Measurements from ENCODE around the gene TRIM40.

TRIM40 gene

GRCh38 chr6:30097902-30098768, 37.8 kb upstream of the TRIM40 start:
- no peak for DNase-seq
- no peaks in the 10 kb centered on the region for H3K79me2 ChIP-seq (ENCODE audit: low read length)
- no peak for TF ChIP-seq CTCF (IDR thresholded peaks at IDR 0.05; ENCODE audit: low read length)
- TF ChIP-seq EZH2 (optimal IDR thresholded peaks at IDR 0.05; ENCODE audit: low read depth, low read length) = no peak
- TF ChIP-seq EZH2phosphoT487 (IDR thresholded peaks at IDR 0.05; ENCODE audit: low read length) = no peak
- no peak overlapping the region for H3K9ac ChIP-seq (ENCODE audit: low read length)
- H3K9me2 ChIP-seq (replicated peaks; ENCODE audit: insufficient read depth, low read length) = no peaks in the 10 kb centered on the region
- H3K27ac ChIP-seq (ENCODE audit: low read length) = no peak overlapping the region
- H2AFZ ChIP-seq (ENCODE audit: low read length) = no peak overlapping the region
- H3K4me1 ChIP-seq (ENCODE audit: low read length) = peaks cover 15% of the 10 kb centered on the region
- H3K4me3 ChIP-seq (ENCODE audit: low read length) = no peak overlapping the region
- H3K9me3 ChIP-seq (replicated peaks; ENCODE audit: insufficient read depth, low read length) = no peaks in the 10 kb centered on the region
- H4K20me1 ChIP-seq (ENCODE audit: insufficient read depth, low read length) = no peaks in the 10 kb centered on the region
- no peaks in the 10 kb centered on the region for H3K36me3 ChIP-seq (replicated peaks; ENCODE audit: insufficient read depth, low read length)
- peaks cover 15% of the 10 kb centered on the region for H3F3A ChIP-seq (ENCODE audit: insufficient read depth, low read length)
- peaks cover 53% of the 10 kb centered on the region for H3K27me3 ChIP-seq (replicated peaks; ENCODE audit: insufficient read depth, low read length)
- no peak overlapping the region for H3K4me2 ChIP-seq (ENCODE audit: low read depth, low read length)

GRCh38 chr6:30100154-30100553, 35.8 kb upstream of the TRIM40 start:
- peaks cover 15% of the 10 kb centered on the region for H3K4me1 ChIP-seq (ENCODE audit: low read length)
- TF ChIP-seq EZH2phosphoT487 (IDR thresholded peaks at IDR 0.05; ENCODE audit: low read length) (no peak), CTCF (IDR thresholded peaks at IDR 0.05; ENCODE audit: low read length) (no peak), EZH2 (optimal IDR thresholded peaks at IDR 0.05; ENCODE audit: low read depth, low read length) (no peak)
- no peaks in the 10 kb centered on the region for H3K9me3 ChIP-seq (replicated peaks; ENCODE audit: insufficient read depth, low read length)
- no peak overlapping the region for H3K27ac ChIP-seq (ENCODE audit: low read length)
- no peak for DNase-seq
- H3K9me2 ChIP-seq (replicated peaks; ENCODE audit: insufficient read depth, low read length) = no peaks in the 10 kb centered on the region
- no peak overlapping the region for H2AFZ ChIP-seq (ENCODE audit: low read length)
- peaks cover 47% of the 10 kb centered on the region for H3K27me3 ChIP-seq (replicated peaks; ENCODE audit: insufficient read depth, low read length)
- H4K20me1 ChIP-seq (ENCODE audit: insufficient read depth, low read length) = no peaks in the 10 kb centered on the region
- peaks cover 15% of the 10 kb centered on the region for H3F3A ChIP-seq (ENCODE audit: insufficient read depth, low read length)
- no peaks in the 10 kb centered on the region for H3K36me3 ChIP-seq (replicated peaks; ENCODE audit: insufficient read depth, low read length)
- H3K4me2 ChIP-seq (ENCODE audit: low read depth, low read length) = peak overlapping the region; percentile 100
- no peak overlapping the region for H3K4me3 ChIP-seq (ENCODE audit: low read length)
- H3K9ac ChIP-seq (ENCODE audit: low read length) = no peak overlapping the region
- H3K79me2 ChIP-seq (ENCODE audit: low read length) = no peaks in the 10 kb centered on the region

GRCh38 chr6:30100585-30101443, 35.1 kb upstream of the TRIM40 start:
- Histone ChIP-seq H3K27ac (ENCODE audit: low read length) (no peak overlapping the region), H3K36me3 (replicated peaks; ENCODE audit: insufficient read depth, low read length) (no peaks in the 10 kb centered on the region), H3F3A (ENCODE audit: insufficient read depth, low read length) (peaks cover 15% of the 10 kb centered on the region), H3K27me3 (replicated peaks; ENCODE audit: insufficient read depth, low read length) (peaks cover 47% of the 10 kb centered on the region), H3K4me1 (ENCODE audit: low read length) (peaks cover 15% of the 10 kb centered on the region), H2AFZ (ENCODE audit: low read length) (peak overlapping the region; percentile 94), H4K20me1 (ENCODE audit: insufficient read depth, low read length) (no peaks in the 10 kb centered on the region), H3K9ac (ENCODE audit: low read length) (peak overlapping the region; percentile 21; the same call in 1 of the 2 replicates), H3K79me2 (ENCODE audit: low read length) (no peaks in the 10 kb centered on the region), H3K9me3 (replicated peaks; ENCODE audit: insufficient read depth, low read length) (no peaks in the 10 kb centered on the region), H3K4me2 (ENCODE audit: low read depth, low read length) (peak overlapping the region; percentile 100), H3K4me3 (ENCODE audit: low read length) (peak overlapping the region; percentile 59), H3K9me2 (replicated peaks; ENCODE audit: insufficient read depth, low read length) (no peaks in the 10 kb centered on the region)
- DNase-seq = no peak
- TF ChIP-seq EZH2phosphoT487 (IDR thresholded peaks at IDR 0.05; ENCODE audit: low read length) (no peak), CTCF (IDR thresholded peaks at IDR 0.05; ENCODE audit: low read length) (no peak), EZH2 (optimal IDR thresholded peaks at IDR 0.05; ENCODE audit: low read depth, low read length) (no peak)

Data from MM.1S (cell line).